ENCODE results near the gene USP10. TPM values are rescaled to one million over a fixed set of nuclear protein-coding genes. Genes with fewer than 3 reads are reported as not detected.
A peak's percentile ranks its signal among the peaks of the same experiment; 100 is the strongest.

USP10 gene
- total RNA-seq, 2 experiments from 2014 or later: 105 to 108 TPM

DNA sequence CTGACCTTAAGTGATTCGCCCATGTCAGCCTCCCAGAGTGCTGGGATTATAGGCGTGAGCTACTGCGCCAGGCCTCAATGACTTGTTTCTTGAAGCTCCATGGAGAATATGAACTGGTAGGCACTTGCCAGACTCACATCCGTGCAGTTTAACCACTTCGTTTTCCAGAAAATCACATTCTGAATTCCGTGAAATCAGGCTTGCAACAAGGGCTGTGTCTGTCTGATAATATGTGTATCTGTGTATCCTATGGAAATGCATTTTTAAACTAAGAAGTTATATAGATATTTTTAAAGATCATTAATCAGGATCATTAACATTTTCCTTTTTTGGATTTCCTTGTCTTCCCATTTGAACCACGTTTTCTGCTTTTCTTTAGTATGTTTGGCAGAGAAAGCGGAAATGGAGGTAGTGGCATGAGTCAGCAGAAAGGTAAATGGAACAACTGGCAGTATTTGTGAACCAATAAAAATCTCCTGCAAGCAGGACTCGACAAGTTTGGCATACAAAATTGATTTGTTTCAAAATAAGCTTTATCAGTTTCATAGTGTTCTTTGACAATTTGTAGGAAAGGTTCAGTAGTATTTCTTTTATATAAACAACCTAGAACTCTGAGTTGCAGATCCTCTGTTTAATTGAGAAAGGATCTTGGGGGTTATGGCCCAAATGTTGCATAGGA is 33.0 kb downstream of the USP10 start:
- CTCF ChIA-PET: interaction anchor here (1.2 to 1.6 kb wide), 2 partner anchors 110 to 237 kb away, joined by 3 to 6 read pairs; no protein-coding TSS in a partner anchor
- DNase-seq: no peak
- peaks cover 3% of the 10 kb centered on the region for H3K36me3 Mint-ChIP-seq
- H3K27ac Mint-ChIP-seq: no peak overlapping the region
- H3K27me3 Mint-ChIP-seq: no peaks in the 10 kb centered on the region
- no peaks in the 10 kb centered on the region for H3K9me3 Mint-ChIP-seq
- POLR2A ChIA-PET: no interaction called here
- intact Hi-C loops (cut with micrococcal nuclease): no loop called here
- no peak overlapping the region for H3K4me3 Mint-ChIP-seq
- peaks cover 40% of the 10 kb centered on the region for H3K4me1 Mint-ChIP-seq (ENCODE audit: low read depth)

- ChIA-PET POLR2A (interaction anchor here (0.7 kb wide), 1 partner anchor 580 kb away, joined by 3 read pairs; no protein-coding TSS in a partner anchor), CTCF (interaction anchor here (1.6 to 10.0 kb wide), 6 partner anchors 12 to 113 kb away, joined by 4 to 187 read pairs (median 34); no protein-coding TSS in a partner anchor)
- H3K27me3 Mint-ChIP-seq: no peaks in the 10 kb centered on the region
- intact Hi-C loops (cut with micrococcal nuclease): loop anchor here (5.0 kb wide), 1 partner anchor 34 kb away; no protein-coding TSS in a partner anchor
- H3K27ac Mint-ChIP-seq: peak overlapping the region; percentile 40
- DNase-seq: peak; percentile 35
- peaks cover 6% of the 10 kb centered on the region for H3K36me3 Mint-ChIP-seq
- no peak overlapping the region for H3K4me3 Mint-ChIP-seq
- H3K9me3 Mint-ChIP-seq: no peaks in the 10 kb centered on the region
- H3K4me1 Mint-ChIP-seq (ENCODE audit: low read depth): peaks cover 44% of the 10 kb centered on the region
These were observed 36.2 kb downstream of the USP10 start for GRCh38 chr16:84735849-84736586.

- no peaks in the 10 kb centered on the region for H3K9me3 Mint-ChIP-seq
- intact Hi-C loops (cut with micrococcal nuclease): loop anchor here (1.0 to 5.0 kb wide), 4 partner anchors 17 to 215 kb away; no protein-coding TSS in a partner anchor
- ChIA-PET CTCF (interaction anchor here (0.6 to 10.0 kb wide), 42 partner anchors 10 to 1121 kb away, joined by 3 to 187 read pairs (median 6); partner anchors contain the start of gene KLHL36), POLR2A (interaction anchor here (1.3 kb wide), 2 partner anchors 8 to 37 kb away, joined by 4 read pairs; no protein-coding TSS in a partner anchor)
- peaks cover 15% of the 10 kb centered on the region for H3K36me3 Mint-ChIP-seq
- no peak overlapping the region for H3K27ac Mint-ChIP-seq
- no peak for DNase-seq
- no peak overlapping the region for H3K4me3 Mint-ChIP-seq
- peaks cover 49% of the 10 kb centered on the region for H3K4me1 Mint-ChIP-seq (ENCODE audit: low read depth)
- no peaks in the 10 kb centered on the region for H3K27me3 Mint-ChIP-seq
These were observed 37.6 kb downstream of the USP10 start for GRCh38 chr16:84737192-84738011.

GRCh38 chr16:84738255-84739038 is 38.6 kb downstream of the USP10 start:
- ChIA-PET CTCF (interaction anchor here (0.6 to 10.0 kb wide), 51 partner anchors 9 to 1120 kb away, joined by 3 to 187 read pairs (median 5); partner anchors contain the start of genes CRISPLD2 and KLHL36), POLR2A (interaction anchor here (1.2 to 1.3 kb wide), 3 partner anchors 9 to 66 kb away, joined by 3 to 4 read pairs (median 4); no protein-coding TSS in a partner anchor)
- peak overlapping the region; percentile 63 for H3K27ac Mint-ChIP-seq
- intact Hi-C loops (cut with micrococcal nuclease): loop anchor here (1.0 to 5.0 kb wide), 4 partner anchors 16 to 214 kb away; no protein-coding TSS in a partner anchor
- no peaks in the 10 kb centered on the region for H3K27me3 Mint-ChIP-seq
- H3K4me1 Mint-ChIP-seq (ENCODE audit: low read depth): peaks cover 48% of the 10 kb centered on the region
- H3K9me3 Mint-ChIP-seq: no peaks in the 10 kb centered on the region
- DNase-seq: peak; percentile 82
- H3K36me3 Mint-ChIP-seq: peaks cover 15% of the 10 kb centered on the region
- H3K4me3 Mint-ChIP-seq: peak overlapping the region; percentile 6

DNA sequence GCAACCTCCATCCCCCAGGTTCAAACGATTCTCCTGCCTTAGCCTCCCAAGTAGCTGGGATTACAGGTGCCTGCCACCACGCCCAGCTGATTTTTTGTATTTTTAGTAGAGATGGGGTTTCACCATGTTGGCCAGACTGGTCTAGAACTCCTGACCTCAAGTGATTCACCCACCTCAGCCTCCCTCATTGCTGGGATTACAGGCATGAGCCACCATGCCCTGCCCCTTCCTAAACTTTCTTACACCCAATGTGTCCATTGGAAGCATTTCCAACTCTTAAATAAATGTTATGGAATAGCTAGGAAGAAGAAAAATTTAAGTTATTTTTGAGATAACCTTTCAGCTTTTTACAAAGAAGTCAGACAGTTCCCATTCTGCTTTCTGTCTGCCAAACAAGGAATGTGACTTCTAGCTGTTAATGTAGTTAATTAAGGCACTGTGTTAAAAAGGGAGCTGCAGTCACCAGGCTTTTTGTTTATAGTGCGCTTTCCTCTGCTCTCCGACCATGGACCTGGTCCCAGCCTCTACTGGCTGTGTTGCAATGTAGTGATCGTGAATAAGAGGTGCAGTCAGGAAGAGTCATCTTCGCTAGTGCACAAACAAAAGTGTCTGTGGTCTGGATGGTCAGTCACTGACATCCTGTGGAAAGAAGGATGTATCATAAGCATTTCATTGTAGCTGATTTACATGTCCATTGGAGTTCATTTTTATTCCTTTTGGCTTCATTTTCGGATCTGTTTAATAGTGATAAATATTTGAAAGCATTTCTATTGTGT is 39.7 kb downstream of the USP10 start:
- H3K4me1 Mint-ChIP-seq (ENCODE audit: low read depth): peaks cover 48% of the 10 kb centered on the region
- ChIA-PET POLR2A (interaction anchor here (1.2 kb wide), 1 partner anchor 67 kb away, joined by 3 read pairs; no protein-coding TSS in a partner anchor), CTCF (interaction anchor here (0.6 to 10.0 kb wide), 26 partner anchors 8 to 462 kb away, joined by 3 to 187 read pairs (median 8); partner anchors contain the start of gene KLHL36)
- DNase-seq: no peak
- no peak overlapping the region for H3K4me3 Mint-ChIP-seq
- H3K27me3 Mint-ChIP-seq: no peaks in the 10 kb centered on the region
- no peaks in the 10 kb centered on the region for H3K9me3 Mint-ChIP-seq
- no peak overlapping the region for H3K27ac Mint-ChIP-seq
- intact Hi-C loops (cut with micrococcal nuclease): loop anchor here (5.0 kb wide), 1 partner anchor 37 kb away; no protein-coding TSS in a partner anchor
- H3K36me3 Mint-ChIP-seq: peaks cover 16% of the 10 kb centered on the region

- Mint-ChIP-seq H3K4me3 (no peak overlapping the region), H3K9me3 (no peaks in the 10 kb centered on the region), H3K4me1 (ENCODE audit: low read depth) (peaks cover 44% of the 10 kb centered on the region), H3K36me3 (peaks cover 20% of the 10 kb centered on the region), H3K27ac (no peak overlapping the region), H3K27me3 (no peaks in the 10 kb centered on the region)
- intact Hi-C loops (cut with micrococcal nuclease): no loop called here
- POLR2A ChIA-PET: no interaction called here
- CTCF ChIA-PET: interaction anchor here (3.0 to 10.0 kb wide), 6 partner anchors 7 to 230 kb away, joined by 16 to 187 read pairs (median 47); no protein-coding TSS in a partner anchor
- no peak for DNase-seq
These were observed 40.9 kb downstream of the USP10 start for GRCh38 chr16:84740596-84741116.

- H3K27ac Mint-ChIP-seq: no peak overlapping the region
- H3K4me1 Mint-ChIP-seq (ENCODE audit: low read depth): peaks cover 37% of the 10 kb centered on the region
- no peaks in the 10 kb centered on the region for H3K9me3 Mint-ChIP-seq
- ChIA-PET POLR2A (no interaction called here), CTCF (interaction anchor here (4.5 to 10.0 kb wide), 4 partner anchors 12 to 119 kb away, joined by 37 to 187 read pairs (median 99); no protein-coding TSS in a partner anchor)
- no peaks in the 10 kb centered on the region for H3K27me3 Mint-ChIP-seq
- no peak overlapping the region for H3K4me3 Mint-ChIP-seq
- DNase-seq: peak; percentile 31
- H3K36me3 Mint-ChIP-seq: peaks cover 22% of the 10 kb centered on the region
- intact Hi-C loops (cut with micrococcal nuclease): no loop called here
These were observed 41.6 kb downstream of the USP10 start for GRCh38 chr16:84741340-84741830.

- H3K27ac Mint-ChIP-seq: no peak overlapping the region
- ChIA-PET POLR2A (no interaction called here), CTCF (interaction anchor here (1.0 to 10.0 kb wide), 3 partner anchors 11 to 94 kb away, joined by 3 to 187 read pairs (median 5); no protein-coding TSS in a partner anchor)
- H3K9me3 Mint-ChIP-seq: no peaks in the 10 kb centered on the region
- peaks cover 22% of the 10 kb centered on the region for H3K36me3 Mint-ChIP-seq
- no peak for DNase-seq
- intact Hi-C loops (cut with micrococcal nuclease): no loop called here
- no peaks in the 10 kb centered on the region for H3K27me3 Mint-ChIP-seq
- no peak overlapping the region for H3K4me3 Mint-ChIP-seq
- H3K4me1 Mint-ChIP-seq (ENCODE audit: low read depth): peaks cover 29% of the 10 kb centered on the region
These were observed 42.9 kb downstream of the USP10 start for GRCh38 chr16:84742641-84743092.

- intact Hi-C loops (cut with micrococcal nuclease): no loop called here
- POLR2A ChIA-PET: interaction anchor here (0.9 kb wide), 1 partner anchor 12 kb away, joined by 5 read pairs; no protein-coding TSS in a partner anchor
- peaks cover 25% of the 10 kb centered on the region for H3K36me3 Mint-ChIP-seq
- no peaks in the 10 kb centered on the region for H3K9me3 Mint-ChIP-seq
- H3K4me1 Mint-ChIP-seq (ENCODE audit: low read depth): peaks cover 27% of the 10 kb centered on the region
- H3K27me3 Mint-ChIP-seq: no peaks in the 10 kb centered on the region
- H3K4me3 Mint-ChIP-seq: no peak overlapping the region
- no peak for DNase-seq
- no peak overlapping the region for H3K27ac Mint-ChIP-seq
- CTCF ChIA-PET: interaction anchor here (1.0 to 3.5 kb wide), 7 partner anchors 7 to 235 kb away, joined by 3 to 35 read pairs (median 3); no protein-coding TSS in a partner anchor
These were observed 46.4 kb downstream of the USP10 start for GRCh38 chr16:84746231-84746630.
